Osteocyte (in vitro differentiated cells): Measurements from ENCODE around the gene KRTAP4-3. TPM values are rescaled to one million over a fixed set of nuclear protein-coding genes. Genes with fewer than 3 reads are reported as not detected.
"Not testable (repeated sequence)": the region's sequence is repeated elsewhere in the genome, so short reads cannot be mapped to it uniquely, and the experiment has no call there.

Experiments
- DNase-seq: peaks from one replicate; pipeline ENCODE4 v3.0.0; 2021; ENCODE audit warnings: mixed read lengths; ENCODE audit not compliant: unreplicated experiment; ENCODE audit errors: extremely low spot score
- H3K27ac Mint-ChIP-seq: one replicate; pipeline ENCODE4 v1.8.0; 2021; ENCODE audit warnings: mild to moderate bottlenecking, mixed read lengths; ENCODE audit not compliant: unreplicated experiment
- H3K27me3 Mint-ChIP-seq: one replicate; pipeline ENCODE4 v1.8.0; 2021; ENCODE audit warnings: mixed read lengths; ENCODE audit not compliant: unreplicated experiment
- H3K36me3 Mint-ChIP-seq: one replicate; pipeline ENCODE4 v1.8.0; 2021; ENCODE audit warnings: mixed read lengths; ENCODE audit not compliant: unreplicated experiment
- H3K4me1 Mint-ChIP-seq: one replicate; pipeline ENCODE4 v1.8.0; 2021; ENCODE audit warnings: mixed read lengths; ENCODE audit not compliant: unreplicated experiment
- H3K4me3 Mint-ChIP-seq: one replicate; pipeline ENCODE4 v1.8.0; 2021; ENCODE audit warnings: mild to moderate bottlenecking, moderate library complexity, mixed read lengths; ENCODE audit not compliant: unreplicated experiment
- H3K9me3 Mint-ChIP-seq: one replicate; pipeline ENCODE4 v1.8.0; 2021; ENCODE audit warnings: mixed read lengths; ENCODE audit not compliant: unreplicated experiment
- total RNA-seq: library from RNA; stranded (reverse); gene quantifications from 2 replicates; pipeline ENCODE4 v1.2.1, GENCODE V29; 2021
- TF ChIP-seq, protein P1 (sequence below): fragments of 200-600 bp; sonication (generic); IDR thresholded peaks from 2 replicates; pipeline ENCODE4 v1.5.0; 2021; ENCODE audit warnings: antibody characterized with exemption, mild to moderate bottlenecking, moderate library complexity

KRTAP4-3 gene
- total RNA-seq, 1 donor from 2014 or later: not detected

GRCh38 chr17:41151525-41151924 is 16.5 kb downstream of the KRTAP4-3 start:
- Mint-ChIP-seq H3K4me1 (no peaks in the 10 kb centered on the region), H3K4me3 (no peak overlapping the region), H3K27me3 (no peaks in the 10 kb centered on the region), H3K9me3 (no peaks in the 10 kb centered on the region), H3K36me3 (no peaks in the 10 kb centered on the region), H3K27ac (no peak overlapping the region)
- DNase-seq: no peak
- TF ChIP-seq, protein P1, sequence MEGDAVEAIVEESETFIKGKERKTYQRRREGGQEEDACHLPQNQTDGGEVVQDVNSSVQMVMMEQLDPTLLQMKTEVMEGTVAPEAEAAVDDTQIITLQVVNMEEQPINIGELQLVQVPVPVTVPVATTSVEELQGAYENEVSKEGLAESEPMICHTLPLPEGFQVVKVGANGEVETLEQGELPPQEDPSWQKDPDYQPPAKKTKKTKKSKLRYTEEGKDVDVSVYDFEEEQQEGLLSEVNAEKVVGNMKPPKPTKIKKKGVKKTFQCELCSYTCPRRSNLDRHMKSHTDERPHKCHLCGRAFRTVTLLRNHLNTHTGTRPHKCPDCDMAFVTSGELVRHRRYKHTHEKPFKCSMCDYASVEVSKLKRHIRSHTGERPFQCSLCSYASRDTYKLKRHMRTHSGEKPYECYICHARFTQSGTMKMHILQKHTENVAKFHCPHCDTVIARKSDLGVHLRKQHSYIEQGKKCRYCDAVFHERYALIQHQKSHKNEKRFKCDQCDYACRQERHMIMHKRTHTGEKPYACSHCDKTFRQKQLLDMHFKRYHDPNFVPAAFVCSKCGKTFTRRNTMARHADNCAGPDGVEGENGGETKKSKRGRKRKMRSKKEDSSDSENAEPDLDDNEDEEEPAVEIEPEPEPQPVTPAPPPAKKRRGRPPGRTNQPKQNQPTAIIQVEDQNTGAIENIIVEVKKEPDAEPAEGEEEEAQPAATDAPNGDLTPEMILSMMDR: no peak

- no peak for DNase-seq
- H3K27ac Mint-ChIP-seq: no peak overlapping the region
- H3K4me3 Mint-ChIP-seq: no peak overlapping the region
- no peaks in the 10 kb centered on the region for H3K36me3 Mint-ChIP-seq
- TF ChIP-seq, protein P1: no peak
- no peaks in the 10 kb centered on the region for H3K4me1 Mint-ChIP-seq
- no peaks in the 10 kb centered on the region for H3K27me3 Mint-ChIP-seq
- H3K9me3 Mint-ChIP-seq: no peaks in the 10 kb centered on the region
Observed at GRCh38 chr17:41150026-41150425, 18.0 kb downstream of the KRTAP4-3 start.

GRCh38 chr17:41149652-41149985 is 18.4 kb downstream of the KRTAP4-3 start, which contains the start of gene KRTAP4-5:
KRTAP4-5 (minus strand) TSS chr17:41149825; CDS start chr17:41149767, 58 bp downstream.
- Mint-ChIP-seq H3K4me3 (no peak within 1 kb of the TSS), H3K27ac (no peak within 1 kb of the TSS), H3K36me3 (no peaks in the 10 kb centered on the region), H3K27me3 (no peaks in the 10 kb centered on the region), H3K4me1 (no peaks in the 10 kb centered on the region), H3K9me3 (no peaks in the 10 kb centered on the region)
- TF ChIP-seq, protein P1: no peak
- no peak for DNase-seq

DNA sequence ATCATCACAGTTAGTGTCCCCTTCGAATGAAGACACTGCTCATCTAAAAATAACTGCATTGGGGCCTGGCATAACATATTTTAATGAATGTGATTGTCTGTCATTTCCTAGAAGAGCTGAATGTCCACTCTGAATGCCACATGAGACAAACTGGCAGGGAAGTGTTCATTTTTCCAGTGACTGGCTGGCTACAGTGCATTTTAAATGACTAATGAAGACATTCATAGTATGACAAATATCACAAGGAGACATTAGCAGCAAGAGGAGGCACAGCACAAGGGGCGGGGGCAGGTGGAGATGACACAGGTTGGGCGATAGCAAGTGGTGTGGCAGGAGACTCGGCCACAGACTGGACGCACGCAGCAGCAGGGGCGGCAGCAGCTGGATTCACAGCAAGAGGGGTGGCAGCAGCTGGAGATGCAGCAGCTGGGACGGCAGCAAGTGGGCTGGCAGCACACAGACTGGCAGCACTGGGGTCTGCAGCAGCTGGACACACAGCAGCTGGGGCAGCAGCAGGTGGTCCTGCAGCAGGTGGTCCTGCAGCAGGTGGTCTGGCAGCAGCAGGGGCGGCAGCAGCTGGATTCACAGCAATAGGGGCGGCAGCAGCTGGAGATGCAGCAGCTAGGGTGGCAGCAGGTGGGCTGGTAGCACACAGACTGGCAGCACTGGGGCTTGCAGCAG is 18.9 kb downstream of the KRTAP4-3 start:
- H3K9me3 Mint-ChIP-seq, H3K27ac Mint-ChIP-seq, H3K27me3 Mint-ChIP-seq, H3K36me3 Mint-ChIP-seq, H3K4me3 Mint-ChIP-seq, H3K4me1 Mint-ChIP-seq, DNase-seq: not testable (repeated sequence)

DNA sequence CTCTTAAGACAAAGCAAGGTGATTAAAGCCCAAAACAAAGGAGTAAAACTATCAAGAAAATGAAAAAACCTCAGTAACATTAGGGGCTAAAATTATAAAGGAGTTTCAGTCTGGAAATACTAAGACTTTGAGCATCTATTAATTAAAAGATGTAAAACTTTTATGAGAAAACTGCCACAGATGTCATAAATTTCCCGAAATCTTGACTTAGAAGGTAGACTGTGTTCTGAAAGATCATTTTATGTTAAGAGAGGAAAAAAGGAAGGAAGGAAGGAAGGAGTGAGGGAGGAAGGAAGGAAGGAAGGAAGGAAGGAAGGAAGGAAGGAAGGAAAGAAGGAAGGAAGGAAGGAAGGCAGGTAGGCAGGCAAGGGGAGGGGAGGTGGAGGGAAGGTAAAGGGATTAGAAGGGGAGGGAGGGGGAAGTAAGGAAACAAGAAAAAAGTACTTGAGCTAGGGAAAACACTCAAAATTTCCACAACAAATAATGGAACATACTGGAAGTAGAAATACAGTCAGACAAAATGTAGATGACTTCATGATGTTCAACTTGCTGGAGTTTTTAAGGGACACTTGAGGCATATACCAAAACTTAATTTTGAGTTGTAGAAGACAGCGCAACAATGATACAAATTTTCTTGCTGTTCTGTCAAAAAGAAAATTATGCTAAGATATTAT is 20.4 kb downstream of the KRTAP4-3 start:
- Mint-ChIP-seq H3K36me3 (peaks cover 7% of the 10 kb centered on the region), H3K27me3 (no peaks in the 10 kb centered on the region), H3K4me1 (no peaks in the 10 kb centered on the region), H3K9me3 (peaks cover 12% of the 10 kb centered on the region), H3K27ac (no peak overlapping the region), H3K4me3 (no peak overlapping the region)
- TF ChIP-seq, protein P1: no peak
- no peak for DNase-seq
